GM12875 (cell line): ENCODE measurements around the gene MMP28.

ENCODE experiments used
- H3K4me3 ChIP-seq: one replicate; pipeline ENCODE4 v1.5.1; 2011; ENCODE audit warnings: low read depth, low read length, control low read depth
- CTCF ChIP-seq: IDR thresholded peaks from 2 replicates; pipeline ENCODE4 v1.5.1; 2011; ENCODE audit warnings: low read depth, mild to moderate bottlenecking, control low read depth, inconsistent platforms, low read length, moderate library complexity, borderline replicate concordance; ENCODE audit not compliant: insufficient read depth

Gene MMP28

GRCh38 chr17:35731917-35732805, 63.3 kb downstream of the MMP28 start:
- H3K4me3 ChIP-seq, result no peak overlapping the region
- no peak for TF ChIP-seq CTCF

- no peak within 1 kb of the TSS for H3K4me3 ChIP-seq
- no peak for TF ChIP-seq CTCF
These were observed 64.1 kb downstream of the MMP28 start, which contains the start of gene RASL10B for GRCh38 chr17:35731239-35731916. TSS of gene RASL10B (plus strand) at chr17:35731639. CDS start at chr17:35735185, 3,546 bp downstream.

GRCh38 chr17:35730400-35731005, 64.9 kb downstream of the MMP28 start:
- no peak for TF ChIP-seq CTCF
- no peak overlapping the region for H3K4me3 ChIP-seq

GRCh38 chr17:35729405-35729833, 66.0 kb downstream of the MMP28 start:
- H3K4me3 ChIP-seq, result no peak overlapping the region
- TF ChIP-seq CTCF, result no peak

GRCh38 chr17:35728551-35728950, 66.9 kb downstream of the MMP28 start:
- no peak for TF ChIP-seq CTCF
- no peak overlapping the region for H3K4me3 ChIP-seq

- H3K4me3 ChIP-seq, result no peak overlapping the region
- TF ChIP-seq CTCF, result no peak
These were observed 67.8 kb downstream of the MMP28 start for GRCh38 chr17:35727635-35728034.
